ENCODE results near the gene TLK1.

- TF ChIP-seq POLR2A (IDR thresholded peaks at IDR 0.05) = no peak
- TF ChIP-seq CTCF (IDR thresholded peaks at IDR 0.05) = no peak
Measured at GRCh38 chr2:171149171-171149938, 11.3 kb downstream of the TLK1 start.
